Osteoblast (primary cell): ENCODE measurements around the gene UBTD2. TPM values are rescaled to one million over a fixed set of nuclear protein-coding genes. Genes with fewer than 3 reads are reported as not detected.

Source experiments
- DNase-seq: peaks from one replicate; pipeline ENCODE4 v3.0.0; 2011; ENCODE audit warnings: low spot score, mixed read lengths; ENCODE audit not compliant: insufficient read length; ENCODE audit errors: missing footprints
- H2AFZ ChIP-seq: 2 replicates; pipeline ENCODE4 v1.6.0; 2011; ENCODE audit warnings: mild to moderate bottlenecking, low read length
- H3K27ac ChIP-seq: 2 replicates; pipeline ENCODE4 v1.5.1; 2011; ENCODE audit warnings: mild to moderate bottlenecking, low read depth, low read length, moderate library complexity
- H3K27me3 ChIP-seq: 2 replicates; pipeline ENCODE4 v1.6.0; 2012; ENCODE audit warnings: mild to moderate bottlenecking, control low read depth, inconsistent platforms, low read length, moderate library complexity; ENCODE audit not compliant: insufficient read depth
- H3K36me3 ChIP-seq: 2 replicates; pipeline ENCODE4 v1.5.1; 2011; ENCODE audit warnings: mild to moderate bottlenecking, low read length, control low read depth, moderate library complexity; ENCODE audit not compliant: insufficient read depth
- H3K4me1 ChIP-seq: 2 replicates; pipeline ENCODE4 v1.5.1; 2011; ENCODE audit warnings: mild to moderate bottlenecking, low read length, control low read depth, moderate library complexity; ENCODE audit not compliant: insufficient read depth
- H3K4me2 ChIP-seq: 2 replicates; pipeline ENCODE4 v1.6.0; 2011; ENCODE audit warnings: mild to moderate bottlenecking, low read length; ENCODE audit not compliant: insufficient read depth
- H3K4me3 ChIP-seq: fragments of 200-600 bp; sonication (generic); 3 replicates; pipeline ENCODE4 v1.5.1; 2012; ENCODE audit warnings: mild to moderate bottlenecking, low read length, inconsistent platforms; ENCODE audit not compliant: insufficient read depth
- H3K79me2 ChIP-seq: 2 replicates; pipeline ENCODE4 v1.6.0; 2012; ENCODE audit warnings: mild to moderate bottlenecking, low read length, control low read depth, inconsistent platforms; ENCODE audit not compliant: insufficient read depth
- H3K9me3 ChIP-seq: 2 replicates; pipeline ENCODE4 v1.5.1; 2011; ENCODE audit warnings: low read depth, low read length, control low read depth
- H4K20me1 ChIP-seq: 2 replicates; pipeline ENCODE4 v1.6.0; 2012; ENCODE audit warnings: mild to moderate bottlenecking, low read length, control low read depth; ENCODE audit not compliant: insufficient read depth
- CTCF ChIP-seq: IDR thresholded peaks from 2 replicates; pipeline ENCODE4 v1.5.1; 2011; ENCODE audit warnings: mild to moderate bottlenecking, low read depth, low read length, moderate library complexity; ENCODE audit errors: extremely low read depth
- total RNA-seq: library from RNA; depleted of rRNA; stranded (reverse); fragments of >200 nt; gene quantifications from 2 replicates; pipeline ENCODE4 v1.2.3, GENCODE V29; 2012

The UBTD2 gene
- total RNA-seq, 1 donor, result 37.6 TPM

GRCh38 chr5:172255444-172255843 is 28.1 kb downstream of the UBTD2 start:
- no peak overlapping the region for H3K4me3 ChIP-seq
- H3K79me2 ChIP-seq, result peaks cover 48% of the 10 kb centered on the region
- H3K36me3 ChIP-seq, result peaks cover 4% of the 10 kb centered on the region
- H3K4me2 ChIP-seq, result no peak overlapping the region
- H2AFZ ChIP-seq, result no peak overlapping the region
- no peak for TF ChIP-seq CTCF
- H4K20me1 ChIP-seq, result peaks cover 12% of the 10 kb centered on the region
- no peaks in the 10 kb centered on the region for H3K4me1 ChIP-seq
- no peak overlapping the region for H3K27ac ChIP-seq
- no peaks in the 10 kb centered on the region for H3K27me3 ChIP-seq
- no peaks in the 10 kb centered on the region for H3K9me3 ChIP-seq
- DNase-seq, result no peak

GRCh38 chr5:172252501-172252900 is 31.1 kb downstream of the UBTD2 start:
- H3K4me2 ChIP-seq, result no peak overlapping the region
- H3K9me3 ChIP-seq, result no peaks in the 10 kb centered on the region
- H3K36me3 ChIP-seq, result no peaks in the 10 kb centered on the region
- H3K4me3 ChIP-seq, result no peak overlapping the region
- no peak overlapping the region for H2AFZ ChIP-seq
- DNase-seq, result no peak
- H4K20me1 ChIP-seq, result peaks cover 9% of the 10 kb centered on the region
- no peaks in the 10 kb centered on the region for H3K4me1 ChIP-seq
- H3K27me3 ChIP-seq, result no peaks in the 10 kb centered on the region
- peaks cover 53% of the 10 kb centered on the region for H3K79me2 ChIP-seq
- no peak overlapping the region for H3K27ac ChIP-seq
- TF ChIP-seq CTCF, result no peak

- H3K4me1 ChIP-seq, result no peaks in the 10 kb centered on the region
- no peaks in the 10 kb centered on the region for H3K36me3 ChIP-seq
- no peak overlapping the region for H3K4me3 ChIP-seq
- H4K20me1 ChIP-seq, result peaks cover 9% of the 10 kb centered on the region
- TF ChIP-seq CTCF, result no peak
- DNase-seq, result no peak
- H3K79me2 ChIP-seq, result peaks cover 57% of the 10 kb centered on the region
- H3K4me2 ChIP-seq, result no peak overlapping the region
- H3K27ac ChIP-seq, result no peak overlapping the region
- H2AFZ ChIP-seq, result no peak overlapping the region
- no peaks in the 10 kb centered on the region for H3K27me3 ChIP-seq
- H3K9me3 ChIP-seq, result no peaks in the 10 kb centered on the region
Observed at GRCh38 chr5:172251419-172251818, 32.1 kb downstream of the UBTD2 start.

GRCh38 chr5:172248637-172249036 is 34.9 kb downstream of the UBTD2 start:
- Histone ChIP-seq H3K9me3 (no peaks in the 10 kb centered on the region), H2AFZ (no peak overlapping the region), H3K4me1 (peaks cover 5% of the 10 kb centered on the region), H3K36me3 (no peaks in the 10 kb centered on the region), H4K20me1 (peaks cover 15% of the 10 kb centered on the region), H3K27ac (no peak overlapping the region), H3K4me2 (no peak overlapping the region), H3K79me2 (peaks cover 71% of the 10 kb centered on the region), H3K27me3 (no peaks in the 10 kb centered on the region), H3K4me3 (no peak overlapping the region)
- no peak for DNase-seq
- TF ChIP-seq CTCF, result no peak
